ENCODE results near the gene EMP3. TPM values are rescaled to one million over a fixed set of nuclear protein-coding genes. Genes with fewer than 3 reads are reported as not detected.
A peak's percentile ranks its signal among the peaks of the same experiment; 100 is the strongest.

The EMP3 gene
- total and polyA plus RNA-seq, 2 experiments from 2014 or later: 32.5 to 160 TPM

DNA sequence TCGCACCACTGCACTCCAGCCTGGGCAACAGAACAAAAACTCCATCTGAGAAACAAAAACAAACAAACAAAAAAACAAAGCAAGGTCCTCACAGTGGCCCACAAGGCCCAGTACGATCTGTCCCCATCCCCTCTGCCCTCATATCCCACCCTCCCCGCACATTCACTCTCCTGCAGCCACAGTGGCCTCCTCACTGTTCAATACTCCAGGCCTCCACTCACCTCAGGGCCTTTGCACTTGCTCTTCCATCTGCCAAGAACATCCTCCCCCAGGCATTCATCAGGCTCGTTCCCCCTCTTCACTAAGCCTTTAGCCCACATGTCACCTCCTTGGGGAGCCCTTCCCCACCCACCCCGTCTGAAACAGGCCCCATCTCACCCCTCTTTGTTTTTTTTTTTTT, 33.8 kb downstream of the EMP3 start:
- H3K9me3 ChIP-seq (ENCODE audit: low read depth): no peaks in the 10 kb centered on the region
- no peak overlapping the region for H3K4me3 ChIP-seq
- DNase-seq (ENCODE audit: low read depth in 1 of 2, low spot score in 1 of 2): no peak
- TF ChIP-seq, protein P1, sequence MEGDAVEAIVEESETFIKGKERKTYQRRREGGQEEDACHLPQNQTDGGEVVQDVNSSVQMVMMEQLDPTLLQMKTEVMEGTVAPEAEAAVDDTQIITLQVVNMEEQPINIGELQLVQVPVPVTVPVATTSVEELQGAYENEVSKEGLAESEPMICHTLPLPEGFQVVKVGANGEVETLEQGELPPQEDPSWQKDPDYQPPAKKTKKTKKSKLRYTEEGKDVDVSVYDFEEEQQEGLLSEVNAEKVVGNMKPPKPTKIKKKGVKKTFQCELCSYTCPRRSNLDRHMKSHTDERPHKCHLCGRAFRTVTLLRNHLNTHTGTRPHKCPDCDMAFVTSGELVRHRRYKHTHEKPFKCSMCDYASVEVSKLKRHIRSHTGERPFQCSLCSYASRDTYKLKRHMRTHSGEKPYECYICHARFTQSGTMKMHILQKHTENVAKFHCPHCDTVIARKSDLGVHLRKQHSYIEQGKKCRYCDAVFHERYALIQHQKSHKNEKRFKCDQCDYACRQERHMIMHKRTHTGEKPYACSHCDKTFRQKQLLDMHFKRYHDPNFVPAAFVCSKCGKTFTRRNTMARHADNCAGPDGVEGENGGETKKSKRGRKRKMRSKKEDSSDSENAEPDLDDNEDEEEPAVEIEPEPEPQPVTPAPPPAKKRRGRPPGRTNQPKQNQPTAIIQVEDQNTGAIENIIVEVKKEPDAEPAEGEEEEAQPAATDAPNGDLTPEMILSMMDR (IDR thresholded peaks at IDR 0.05; ENCODE audit: low read depth, low read length): no peak
- peaks cover 4% of the 10 kb centered on the region for H3K4me1 ChIP-seq (ENCODE audit: low read depth)
- H3K36me3 ChIP-seq: no peaks in the 10 kb centered on the region
- no peaks in the 10 kb centered on the region for H3K27me3 ChIP-seq
- H3K27ac ChIP-seq: no peak overlapping the region

DNA sequence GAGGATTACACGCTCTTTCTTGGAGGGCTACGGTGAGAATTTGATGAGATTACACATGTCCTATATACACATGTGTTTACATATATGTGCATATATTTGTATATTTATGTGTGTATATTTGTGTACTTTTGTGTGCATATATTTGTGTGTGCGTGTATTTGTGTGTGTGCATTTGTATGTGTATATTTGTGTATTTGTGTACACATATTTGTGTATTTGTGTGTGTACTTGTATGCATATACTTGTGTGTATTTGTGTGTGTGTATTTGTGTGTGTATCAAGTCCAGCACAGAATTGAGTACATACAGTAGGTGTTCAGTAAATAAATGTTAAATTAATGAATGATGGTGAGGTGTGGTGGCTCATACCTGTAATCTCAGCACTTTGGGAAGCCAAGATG, 36.6 kb downstream of the EMP3 start:
- TF ChIP-seq, protein P1 (IDR thresholded peaks at IDR 0.05; ENCODE audit: low read depth, low read length): no peak
- Histone ChIP-seq H3K27ac (no peak overlapping the region), H3K36me3 (no peaks in the 10 kb centered on the region), H3K27me3 (no peaks in the 10 kb centered on the region), H3K4me1 (ENCODE audit: low read depth) (peaks cover 4% of the 10 kb centered on the region), H3K4me3 (no peak overlapping the region), H3K9me3 (ENCODE audit: low read depth) (no peaks in the 10 kb centered on the region)
- no peak for DNase-seq (ENCODE audit: low read depth in 1 of 2, low spot score in 1 of 2)

DNA sequence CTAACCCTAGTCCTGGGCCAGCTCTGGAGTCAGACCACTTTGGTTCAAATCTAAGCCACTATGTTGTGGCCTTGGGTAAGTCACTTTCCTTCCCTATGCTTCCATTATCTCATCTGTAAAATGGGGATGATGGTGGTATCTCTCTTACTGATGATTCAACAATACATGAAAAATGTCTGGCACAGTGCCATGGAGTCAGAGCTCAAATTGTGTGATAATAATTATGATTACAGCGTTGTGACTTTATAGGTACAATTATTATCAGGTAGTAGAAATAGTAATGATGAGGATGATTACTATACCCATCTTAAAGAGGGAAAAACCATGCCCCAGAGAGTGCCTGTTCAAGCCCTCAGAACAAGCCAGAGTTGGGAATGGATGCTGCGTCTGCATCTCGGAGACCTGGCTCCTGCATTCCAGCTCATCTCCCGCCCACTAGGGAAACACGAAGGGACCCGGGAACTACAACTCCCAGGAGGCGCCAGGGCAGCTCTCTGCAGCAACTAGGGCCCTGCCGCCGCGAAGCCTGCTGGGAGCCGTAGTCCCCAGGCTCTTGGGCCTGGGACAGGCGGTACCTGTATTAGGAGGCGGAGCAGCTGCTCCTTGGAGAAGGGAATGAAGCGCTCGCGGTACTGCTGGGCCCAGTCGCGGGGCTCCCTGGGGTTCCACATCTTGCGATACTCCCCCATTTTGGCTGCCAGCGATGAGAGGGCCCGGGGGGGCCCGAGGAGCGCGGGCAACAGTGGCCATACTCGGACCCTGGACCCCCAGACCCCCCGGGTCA, 37.6 kb downstream of the EMP3 start:
- DNase-seq (ENCODE audit: low read depth in 1 of 2, low spot score in 1 of 2): peak; percentile 96 to 98
- Histone ChIP-seq H3K36me3 (no peaks in the 10 kb centered on the region), H3K4me3 (peak overlapping the region; percentile 19), H3K27me3 (no peaks in the 10 kb centered on the region), H3K9me3 (ENCODE audit: low read depth) (no peaks in the 10 kb centered on the region), H3K27ac (peak overlapping the region; percentile 82), H3K4me1 (ENCODE audit: low read depth) (peaks cover 4% of the 10 kb centered on the region)
- TF ChIP-seq, protein P1 (IDR thresholded peaks at IDR 0.05; ENCODE audit: low read depth, low read length): no peak

DNA sequence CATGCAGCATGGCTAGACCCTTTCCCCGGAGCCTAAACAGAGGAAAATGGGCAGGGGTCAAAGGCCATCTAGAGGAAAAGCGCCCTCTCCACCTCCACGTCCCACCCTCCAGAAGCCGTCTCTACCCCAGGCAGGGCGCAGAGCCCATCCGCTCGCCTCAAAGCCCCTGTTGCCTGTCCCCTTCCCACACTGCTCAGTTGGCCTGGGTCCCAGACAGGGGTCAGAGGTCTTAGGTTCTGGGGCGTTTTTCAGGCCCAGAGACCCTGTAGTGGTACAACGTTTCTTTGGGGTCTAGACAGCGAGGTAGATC, 38.1 kb downstream of the EMP3 start:
- TF ChIP-seq, protein P1 (IDR thresholded peaks at IDR 0.05; ENCODE audit: low read depth, low read length): no peak
- H3K27ac ChIP-seq: peak overlapping the region; percentile 82
- no peaks in the 10 kb centered on the region for H3K27me3 ChIP-seq
- no peaks in the 10 kb centered on the region for H3K9me3 ChIP-seq (ENCODE audit: low read depth)
- H3K36me3 ChIP-seq: no peaks in the 10 kb centered on the region
- peaks cover 4% of the 10 kb centered on the region for H3K4me1 ChIP-seq (ENCODE audit: low read depth)
- DNase-seq (ENCODE audit: low read depth in 1 of 2, low spot score in 1 of 2): no peak
- H3K4me3 ChIP-seq: peak overlapping the region; percentile 19

DNA sequence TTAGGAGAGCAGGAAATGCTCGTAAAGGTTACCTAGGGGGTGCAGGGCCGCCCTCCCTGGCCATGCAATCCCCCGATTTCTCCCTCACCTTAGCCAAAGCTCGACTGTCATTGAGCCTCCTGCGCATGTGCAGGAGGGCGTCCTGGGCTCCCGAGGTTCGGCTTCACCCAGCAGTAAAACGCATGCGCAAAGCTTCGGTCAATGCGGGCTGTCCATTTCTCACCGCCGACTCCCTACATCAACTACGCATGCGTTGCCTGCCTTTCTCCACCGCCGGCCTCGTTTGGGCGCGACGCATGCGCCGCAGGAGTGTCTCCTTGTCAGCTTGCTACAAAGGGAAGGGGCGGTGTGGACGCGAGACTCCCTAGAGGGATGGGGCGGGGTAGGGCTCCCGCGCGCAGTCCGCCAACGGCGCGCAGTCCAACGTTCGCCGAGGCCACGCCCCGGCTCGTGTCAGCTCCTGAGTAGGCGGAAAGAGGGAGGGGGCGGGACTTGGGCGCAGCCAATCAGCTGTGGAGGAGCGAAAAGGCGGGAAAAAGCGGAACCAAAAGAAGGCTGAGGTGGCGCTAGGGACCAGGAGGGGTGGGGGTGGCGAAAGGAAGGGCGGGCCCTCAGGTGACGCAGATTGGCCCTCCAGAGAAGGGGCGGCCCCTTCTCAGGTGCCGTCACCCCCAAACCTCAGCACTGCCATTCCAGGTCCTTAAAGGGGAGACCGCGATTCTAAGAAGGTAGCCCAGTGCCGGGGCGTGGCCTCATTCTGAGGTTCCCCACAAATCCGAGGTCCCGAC, 38.7 kb downstream of the EMP3 start, which contains the start of the genes SYNGR4 and TMEM143:
TSS of gene SYNGR4 (plus strand) at position 558 of the 788 bp plus-strand sequence. CDS start 1,476 bp downstream, outside the sequence.
TSS of gene TMEM143 (minus strand) at position 131 of the 788 bp plus-strand sequence. CDS start at position 111, 20 bp downstream.
- TF ChIP-seq, protein P1 (IDR thresholded peaks at IDR 0.05; ENCODE audit: low read depth, low read length): no peak
- Histone ChIP-seq H3K27ac (peak within 1 kb of the TSS; percentile 82), H3K4me3 (peak within 1 kb of the TSS; percentile 19), H3K27me3 (no peaks in the 10 kb centered on the region), H3K4me1 (ENCODE audit: low read depth) (peaks cover 4% of the 10 kb centered on the region), H3K36me3 (no peaks in the 10 kb centered on the region), H3K9me3 (ENCODE audit: low read depth) (no peaks in the 10 kb centered on the region)
- DNase-seq (ENCODE audit: low read depth in 1 of 2, low spot score in 1 of 2): peak; percentile 100
